Gastroesophageal sphincter (tissue), 4 donors: ENCODE measurements around the gene MYH11. TPM values are rescaled to one million over a fixed set of nuclear protein-coding genes. Genes with fewer than 3 reads are reported as not detected.

ENCODE experiments used
- ATAC-seq: fragments of 150-250 bp; one replicate; pipeline ENCODE4 v1.9.1; 2016; ENCODE audit warnings: mild to moderate bottlenecking, moderate library complexity
- H3K27ac ChIP-seq, 4 donors: fragments of 200-600 bp; sonication (generic) in 3 of 4; 1 replicate in 3 of 4; 2 replicates in 1 of 4; pipeline ENCODE4 v1.5.1; 2016 to 2019
- H3K27me3 ChIP-seq: fragments of 200-600 bp; sonication (generic); one replicate; pipeline ENCODE4 v1.5.1; 2019
- H3K36me3 ChIP-seq, 2 donors: fragments of 200-600 bp; sonication (generic); one replicate each; pipeline ENCODE4 v1.5.1; 2019; ENCODE audit warnings: control low read depth in 1 of 2
- H3K4me1 ChIP-seq, 3 donors: fragments of 200-600 bp; sonication (generic); 1 replicate in 2 of 3; 2 replicates in 1 of 3; pipeline ENCODE4 v1.5.1; 2016 to 2019; ENCODE audit warnings: control low read depth in 2 of 3
- H3K4me3 ChIP-seq, 2 donors: fragments of 200-600 bp; sonication (generic); one replicate each; pipeline ENCODE4 v1.5.1; 2019; ENCODE audit warnings: mild to moderate bottlenecking in 1 of 2, moderate library complexity in 1 of 2
- H3K9me3 ChIP-seq, 3 donors: fragments of 200-600 bp; sonication (generic); one replicate each; pipeline ENCODE4 v1.5.1; 2017 to 2019; ENCODE audit warnings: control low read depth in 2 of 3
- CTCF ChIP-seq, 4 experiments: fragments of 200-600 bp in 2 of 4; fragments of 450-650 bp in 2 of 4; sonication (generic) in 1 of 4; IDR thresholded peaks; one replicate each; pipeline ENCODE4 v1.5.1; 2017 to 2019; ENCODE audit warnings: antibody characterized with exemption in 4 of 4, mild to moderate bottlenecking in 2 of 4, moderate library complexity in 2 of 4
- EP300 ChIP-seq: sonication (generic); formaldehyde crosslinking; IDR thresholded peaks from one replicate; pipeline ENCODE4 v1.6.1; 2017; ENCODE audit warnings: antibody characterized with exemption, mild to moderate bottlenecking
- POLR2A ChIP-seq, 2 donors: fragments of 450-650 bp; IDR thresholded peaks; one replicate each; pipeline ENCODE4 v1.6.1; 2017; ENCODE audit warnings: antibody characterized with exemption in 2 of 2, mild to moderate bottlenecking in 2 of 2, moderate library complexity in 1 of 2
- POLR2AphosphoS5 ChIP-seq: sonication (generic); formaldehyde crosslinking; IDR thresholded peaks from one replicate; pipeline ENCODE4 v1.6.1; 2017; ENCODE audit warnings: antibody characterized with exemption
- WGBS, 2 donors: methylation state at CpG; one replicate each; pipeline ENCODE4 v1.1.5; 2018; ENCODE audit warnings: low coverage in 1 of 2; 5-methylcytosine and 5-hydroxymethylcytosine counted together
- total RNA-seq, 4 donors: library from RNA; depleted of rRNA; stranded (reverse); fragments of >200 nt; gene quantifications; one replicate each; pipeline ENCODE4 v1.1.0, GENCODE V29; 2016

Gene MYH11
- total RNA-seq, 4 donors from 2014 or later = 7,231 to 23,237 (median 11,307) TPM

GRCh38 chr16:15691046-15691445, 165.8 kb downstream of the MYH11 start:
- Histone ChIP-seq H3K36me3 (peaks cover 0 to 93% of the 10 kb centered on the region in 2 donors), H3K27ac (no peak overlapping the region), H3K9me3 (no peaks in the 10 kb centered on the region), H3K4me3 (no peak overlapping the region), H3K4me1 (no peaks in the 10 kb centered on the region), H3K27me3 (no peaks in the 10 kb centered on the region)
- no peak for TF ChIP-seq EP300
- no peak for TF ChIP-seq POLR2A (IDR thresholded peaks at IDR 0.05)
- no peak for TF ChIP-seq CTCF (IDR thresholded peaks at IDR 0.05)
- TF ChIP-seq POLR2AphosphoS5 = no peak
- WGBS, 2 donors = 95% methylated on average over 2 of the region's 10 CpGs; no CpG with 5 or more reads in 1 of the 2 donors
- ATAC-seq = no peak

DNA sequence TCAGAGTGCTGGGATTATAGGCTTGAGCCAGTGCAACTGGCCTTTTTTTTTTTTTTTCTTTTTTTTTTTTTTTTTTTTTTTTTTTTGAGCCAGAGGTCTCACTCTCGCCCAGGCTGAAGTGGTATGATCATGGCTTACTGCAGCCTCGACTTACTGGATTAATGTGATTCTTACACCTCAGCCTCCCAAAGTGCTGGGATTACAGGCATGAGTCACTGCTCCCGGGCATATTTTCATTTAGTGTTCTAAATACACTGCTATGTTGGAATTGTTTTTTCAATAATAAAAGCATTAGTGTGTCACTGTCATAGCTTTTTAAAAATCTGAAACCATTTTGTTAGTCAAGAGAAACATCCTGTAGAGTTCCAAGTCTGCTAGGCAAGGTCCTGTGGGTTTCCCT, 166.5 kb downstream of the MYH11 start:
- H3K9me3 ChIP-seq = no peaks in the 10 kb centered on the region
- peaks cover 0 to 95% of the 10 kb centered on the region in 2 donors for H3K36me3 ChIP-seq
- no peak for TF ChIP-seq POLR2A (IDR thresholded peaks at IDR 0.05)
- TF ChIP-seq CTCF (IDR thresholded peaks at IDR 0.05) = no peak
- TF ChIP-seq EP300 = no peak
- no peak for TF ChIP-seq POLR2AphosphoS5
- no peaks in the 10 kb centered on the region for H3K27me3 ChIP-seq
- ATAC-seq = no peak
- H3K27ac ChIP-seq = no peak overlapping the region
- no peaks in the 10 kb centered on the region for H3K4me1 ChIP-seq
- 40 to 85% methylated on average over 1 to 3 of the region's 3 CpGs for WGBS, 2 donors
- no peak overlapping the region for H3K4me3 ChIP-seq

- WGBS, 2 donors = 96 to 100% methylated on average over 3 of the region's 3 CpGs
- no peak for ATAC-seq
- TF ChIP-seq CTCF (IDR thresholded peaks at IDR 0.05) (no peak), EP300 (no peak), POLR2A (IDR thresholded peaks at IDR 0.05) (no peak), POLR2AphosphoS5 (no peak)
- peaks cover 0 to 94% of the 10 kb centered on the region in 2 donors for H3K36me3 ChIP-seq
- no peaks in the 10 kb centered on the region for H3K27me3 ChIP-seq
- H3K4me3 ChIP-seq = no peak overlapping the region
- no peak overlapping the region for H3K27ac ChIP-seq
- H3K4me1 ChIP-seq = no peaks in the 10 kb centered on the region
- H3K9me3 ChIP-seq = no peaks in the 10 kb centered on the region
Measured at GRCh38 chr16:15689290-15689689, 167.5 kb downstream of the MYH11 start.

GRCh38 chr16:15686287-15686686, 170.5 kb downstream of the MYH11 start:
- no peak overlapping the region for H3K27ac ChIP-seq
- no peaks in the 10 kb centered on the region for H3K27me3 ChIP-seq
- no peaks in the 10 kb centered on the region for H3K9me3 ChIP-seq
- no peak for ATAC-seq
- H3K36me3 ChIP-seq = peaks cover 0 to 76% of the 10 kb centered on the region in 2 donors
- TF ChIP-seq CTCF (IDR thresholded peaks at IDR 0.05) = no peak
- no peak for TF ChIP-seq EP300
- no peak for TF ChIP-seq POLR2A (IDR thresholded peaks at IDR 0.05)
- no peak for TF ChIP-seq POLR2AphosphoS5
- 88% methylated on average over 2 of the region's 2 CpGs; no CpG with 5 or more reads in 1 of the 2 donors for WGBS, 2 donors
- peaks cover 0 to 17% (median 0%) of the 10 kb centered on the region in 3 donors for H3K4me1 ChIP-seq
- no peak overlapping the region for H3K4me3 ChIP-seq

- no peak overlapping the region for H3K4me3 ChIP-seq
- no peaks in the 10 kb centered on the region for H3K27me3 ChIP-seq
- H3K27ac ChIP-seq = no peak overlapping the region
- H3K9me3 ChIP-seq = no peaks in the 10 kb centered on the region
- H3K4me1 ChIP-seq = peaks cover 0 to 17% (median 0%) of the 10 kb centered on the region in 3 donors
- 39 to 44% methylated on average over 7 of the region's 7 CpGs for WGBS, 2 donors
- TF ChIP-seq EP300 (no peak), CTCF (IDR thresholded peaks at IDR 0.05) (peak in 3 of 4 experiments; percentile 21 to 57 (median 48))
- peaks cover 0 to 73% of the 10 kb centered on the region in 2 donors for H3K36me3 ChIP-seq
- peak; percentile 78 for ATAC-seq
Measured at GRCh38 chr16:15682105-15682570, 174.7 kb downstream of the MYH11 start.
